Measurements from ENCODE around the gene RAD51B.

The RAD51B gene

GRCh38 chr14:68702578-68702977 lies 883.0 kb downstream of the RAD51B start:
- no peak for ATAC-seq

GRCh38 chr14:68703093-68703492 lies 883.5 kb downstream of the RAD51B start:
- ATAC-seq = peak; percentile 88 to 89

- no peak for ATAC-seq
Observed at GRCh38 chr14:68704736-68705720, 885.4 kb downstream of the RAD51B start.

- no peak for ATAC-seq
Observed at GRCh38 chr14:68705741-68706283, 886.2 kb downstream of the RAD51B start.

GRCh38 chr14:68707482-68707881 lies 887.9 kb downstream of the RAD51B start:
- ATAC-seq = no peak

GRCh38 chr14:68708343-68708742 lies 888.8 kb downstream of the RAD51B start:
- ATAC-seq = no peak

GRCh38 chr14:68709007-68709406 lies 889.4 kb downstream of the RAD51B start:
- no peak for ATAC-seq

- no peak for ATAC-seq
Observed at GRCh38 chr14:68710776-68711175, 891.2 kb downstream of the RAD51B start.

- ATAC-seq = peak; percentile 61 to 73
Observed at GRCh38 chr14:68711561-68712309, 892.2 kb downstream of the RAD51B start.

GRCh38 chr14:68712703-68713370 lies 893.3 kb downstream of the RAD51B start:
- no peak for ATAC-seq

GRCh38 chr14:68713782-68714181 lies 894.2 kb downstream of the RAD51B start:
- no peak for ATAC-seq

- ATAC-seq = peak; percentile 25 to 50
Observed at GRCh38 chr14:68714991-68715924, 895.7 kb downstream of the RAD51B start.

GRCh38 chr14:68716698-68717097 lies 897.1 kb downstream of the RAD51B start:
- ATAC-seq = no peak

GRCh38 chr14:68718023-68718990 lies 898.7 kb downstream of the RAD51B start:
- ATAC-seq = no peak

GRCh38 chr14:68719634-68720384 lies 900.2 kb downstream of the RAD51B start:
- ATAC-seq = peak; percentile 81 to 88

- ATAC-seq = no peak
Observed at GRCh38 chr14:68722186-68722585, 902.6 kb downstream of the RAD51B start.

- ATAC-seq = no peak
Observed at GRCh38 chr14:68722968-68723566, 903.5 kb downstream of the RAD51B start.

- no peak for ATAC-seq
Observed at GRCh38 chr14:68723808-68724268, 904.3 kb downstream of the RAD51B start.

GRCh38 chr14:68724914-68725313 lies 905.3 kb downstream of the RAD51B start:
- ATAC-seq = no peak

Data from activated CD4-positive, CD25-positive, alpha-beta regulatory T cell treated with anti-CD3 and anti-CD28 coated beads, Interleukin-2, amount 50 U/mL, for 24 hours (primary cell).